Activated CD8-positive, alpha-beta memory T cell treated with anti-CD3 and anti-CD28 coated beads, Interleukin-2, amount 10 ng/mL, durations not matched to agents 7 days and 5 days (primary cell): ENCODE results near the gene CYP27C1. TPM values are rescaled to one million over a fixed set of nuclear protein-coding genes. Genes with fewer than 3 reads are reported as not detected.

Experiments
- total RNA-seq, 2 experiments: library from RNA; stranded (reverse); gene quantifications; one replicate each; pipeline ENCODE4 v1.2.3, GENCODE V29; 2021

CYP27C1 gene
- total RNA-seq, 2 experiments from 2014 or later: not detected

Other genes with a start within 250 kb of the CYP27C1 start
- gene BIN1, start 113.1 kb downstream of the CYP27C1 start, total RNA-seq: 100 to 1,000 TPM; 105 to 152 TPM
- 10 to 100 TPM; 60.1 to 66.1 TPM for gene ERCC3, start 73.8 kb upstream of the CYP27C1 start, total RNA-seq
- 10 to 100 TPM; 53.5 to 56.9 TPM for gene MAP3K2, start 167.7 kb upstream of the CYP27C1 start, total RNA-seq
- under 1 TPM in 1 of 2 experiments, not detected in 1; 0.30 TPM for gene PROC, start 198.1 kb upstream of the CYP27C1 start, total RNA-seq